HG03060 (cell line): ENCODE measurements around the gene GALNT12.

Source experiments
- ATAC-seq: cut with Tn5 transposase; IDR thresholded peaks from one replicate; pipeline ENCODE4 v1.9.1; 2021; ENCODE audit warnings: low read depth, moderate number of reproducible peaks; ENCODE audit not compliant: unreplicated experiment

GALNT12 gene

DNA sequence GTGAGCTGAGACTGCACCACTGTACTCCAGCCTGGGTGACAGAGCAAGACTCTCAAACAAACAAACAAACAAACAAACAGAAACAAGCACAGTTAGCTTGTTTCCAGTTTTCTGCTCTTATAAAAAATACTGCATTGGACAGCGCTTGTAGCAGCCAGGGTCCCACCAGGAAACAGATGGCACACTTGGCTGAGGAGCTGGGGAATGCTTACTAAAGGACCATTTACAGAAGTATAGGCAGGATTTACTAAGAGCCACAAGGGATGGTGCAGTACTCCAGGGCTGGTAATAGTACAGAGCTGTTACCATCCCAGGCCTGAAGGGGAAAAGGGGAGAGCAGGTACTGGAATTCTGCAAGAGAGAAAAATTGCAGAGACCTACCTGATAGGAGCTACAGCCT, 5.9 kb upstream of the GALNT12 start:
- ATAC-seq: no peak

DNA sequence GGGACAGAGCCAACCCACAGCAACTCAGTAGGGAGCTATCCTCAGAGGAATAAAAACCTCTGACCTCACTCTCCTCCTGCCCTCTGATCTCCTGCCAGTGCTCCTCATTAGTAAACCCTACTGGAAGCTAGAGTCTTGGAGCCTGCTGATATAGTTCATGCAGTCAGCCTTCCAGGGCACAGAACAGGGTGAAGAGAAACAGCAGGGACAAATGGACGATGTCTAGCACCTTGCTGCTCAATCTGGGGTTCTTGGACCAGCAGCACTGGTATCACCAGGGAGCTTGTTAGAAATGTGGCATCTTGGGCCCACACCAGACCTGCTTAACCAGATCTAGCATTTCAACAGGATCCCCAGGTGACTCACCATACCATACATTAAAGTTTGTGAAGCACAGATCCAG, 5.5 kb upstream of the GALNT12 start:
- no peak for ATAC-seq

DNA sequence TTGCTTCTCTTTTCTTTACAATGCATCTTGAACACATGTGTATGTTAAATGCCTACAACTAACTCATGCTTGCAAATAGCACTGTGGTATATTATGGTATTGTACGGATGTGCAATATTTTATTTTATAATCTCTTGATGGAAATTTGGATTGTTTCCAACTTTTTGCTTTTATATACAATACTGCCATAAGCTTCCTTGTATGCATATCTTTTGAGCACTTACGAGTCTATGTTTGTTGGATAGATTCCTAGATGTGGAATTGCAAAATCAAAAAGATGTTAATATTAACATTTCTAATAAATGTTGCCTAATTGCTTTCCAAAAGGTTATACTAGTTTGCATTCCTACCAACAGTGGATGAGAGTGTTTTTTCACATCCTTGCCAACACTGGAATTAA, 3.4 kb upstream of the GALNT12 start:
- ATAC-seq: no peak

DNA sequence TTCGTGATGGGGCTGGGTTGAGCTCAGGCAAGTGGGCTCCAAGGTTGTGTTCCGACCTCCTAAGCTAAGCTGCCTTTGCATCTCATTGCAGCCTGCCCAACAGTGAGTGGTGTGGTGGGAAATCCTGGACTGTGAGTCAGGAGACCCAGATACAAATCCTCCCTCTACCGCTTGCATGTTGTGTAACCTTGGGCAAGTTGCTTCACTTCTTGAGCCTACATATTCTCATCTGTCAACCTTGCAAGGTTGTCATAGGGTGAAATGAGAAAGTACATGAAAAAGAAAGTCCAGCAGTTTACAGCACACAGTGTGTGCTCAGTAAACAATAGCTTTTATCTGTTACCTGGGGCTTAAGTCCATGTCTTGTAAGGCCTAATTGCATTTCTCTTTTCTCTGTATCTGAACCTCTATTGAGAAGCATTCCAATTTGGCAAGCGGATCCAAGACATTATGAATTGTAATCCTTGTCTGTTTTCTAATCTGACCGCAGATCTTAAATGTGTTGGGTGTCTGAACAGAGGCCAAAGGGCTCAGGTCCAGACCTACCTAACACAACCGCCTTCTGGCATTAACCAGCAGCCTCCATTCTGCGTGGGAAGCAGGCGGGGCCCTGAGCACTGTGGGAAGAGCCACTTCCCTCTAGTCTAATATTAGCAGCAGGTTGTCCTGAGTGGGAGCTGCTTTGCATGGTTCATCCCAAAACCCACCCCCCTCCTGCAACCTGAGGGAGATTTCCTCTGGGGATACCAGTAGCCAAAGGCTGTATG, 1.8 kb upstream of the GALNT12 start:
- no peak for ATAC-seq

DNA sequence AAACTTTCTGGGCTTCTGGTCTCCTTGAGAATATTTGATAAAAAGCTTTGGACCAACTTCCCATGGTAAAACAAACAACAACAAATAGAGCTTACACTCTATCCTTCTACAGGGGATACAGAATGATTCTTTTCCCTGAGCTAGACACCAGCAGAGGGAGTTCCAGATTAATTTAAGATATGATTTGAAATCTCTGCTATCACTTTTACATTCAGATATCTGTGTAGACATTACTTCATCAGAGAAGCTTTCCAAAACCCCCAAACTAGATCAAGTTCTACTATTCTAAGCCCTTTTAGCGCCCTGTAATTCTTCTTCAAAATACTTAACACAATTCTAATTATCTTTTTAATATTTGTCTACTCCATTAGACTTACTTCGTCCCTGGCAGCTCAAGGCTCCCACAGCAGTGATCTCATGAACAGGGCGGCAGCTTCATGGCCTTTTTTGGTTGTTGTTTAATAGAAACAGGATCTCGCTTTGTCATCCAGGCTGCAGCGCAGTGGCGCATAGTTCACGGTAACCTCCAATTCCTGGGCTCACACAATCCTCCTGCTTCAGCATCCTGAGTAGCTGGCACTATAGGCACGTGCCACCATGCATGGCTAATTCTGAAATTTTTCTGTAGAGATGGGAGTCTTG, 955 bp upstream of the GALNT12 start:
- no peak for ATAC-seq

DNA sequence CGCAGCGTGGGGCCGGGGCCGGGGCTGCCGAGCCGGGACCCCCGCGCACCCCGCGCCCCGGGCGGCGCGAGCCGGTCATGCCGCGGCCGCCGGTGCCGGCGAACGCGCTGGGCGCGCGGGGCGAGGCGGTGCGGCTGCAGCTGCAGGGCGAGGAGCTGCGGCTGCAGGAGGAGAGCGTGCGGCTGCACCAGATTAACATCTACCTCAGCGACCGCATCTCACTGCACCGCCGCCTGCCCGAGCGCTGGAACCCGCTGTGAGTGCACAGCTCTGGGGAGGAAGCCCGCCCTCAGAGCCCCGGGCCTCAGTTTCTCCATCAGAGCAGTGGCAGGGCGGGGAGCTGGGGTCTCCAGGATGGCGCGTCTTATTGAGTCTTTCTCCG, 335 bp downstream of the GALNT12 start:
- no peak for ATAC-seq

DNA sequence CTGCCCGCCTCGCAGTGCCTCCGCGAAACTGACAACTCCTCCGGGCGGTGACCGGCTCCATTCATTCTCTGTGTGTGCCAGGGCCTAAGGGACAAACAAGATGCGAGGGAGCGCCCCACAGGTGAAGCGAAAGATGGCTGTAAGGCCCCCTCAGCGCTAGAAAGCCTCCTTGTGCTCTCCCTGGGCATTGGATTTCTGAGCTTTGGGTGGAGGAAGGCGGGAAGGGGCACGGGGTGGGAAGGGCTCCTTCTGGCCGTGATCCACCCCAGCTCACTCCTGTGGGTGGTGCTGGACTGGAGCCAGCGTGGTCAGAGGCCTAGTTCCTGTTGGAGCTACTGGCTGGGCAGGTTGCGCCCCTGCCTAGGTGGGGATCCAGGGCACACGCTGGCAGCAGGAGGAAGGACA, 943 bp downstream of the GALNT12 start:
- no peak for ATAC-seq

DNA sequence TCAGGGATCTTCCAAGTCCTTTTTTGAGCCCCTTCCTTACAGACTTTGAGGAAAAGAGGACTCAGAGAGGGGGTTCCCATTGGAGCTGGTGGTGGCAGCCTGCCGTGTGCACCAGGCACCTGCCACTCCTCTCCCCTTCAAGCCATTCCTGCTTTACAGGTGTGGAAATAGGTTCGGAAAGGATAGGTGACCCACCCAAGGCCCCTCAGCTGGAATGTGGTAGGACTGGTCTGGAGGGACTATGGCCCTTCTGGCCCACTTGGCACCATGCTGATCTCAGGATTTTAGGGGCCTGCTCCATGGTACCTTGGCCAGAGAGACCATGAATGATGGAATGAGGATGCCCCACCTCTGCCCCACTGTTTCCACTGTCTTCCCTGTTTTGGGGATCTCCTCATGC, 1.4 kb downstream of the GALNT12 start:
- no peak for ATAC-seq

DNA sequence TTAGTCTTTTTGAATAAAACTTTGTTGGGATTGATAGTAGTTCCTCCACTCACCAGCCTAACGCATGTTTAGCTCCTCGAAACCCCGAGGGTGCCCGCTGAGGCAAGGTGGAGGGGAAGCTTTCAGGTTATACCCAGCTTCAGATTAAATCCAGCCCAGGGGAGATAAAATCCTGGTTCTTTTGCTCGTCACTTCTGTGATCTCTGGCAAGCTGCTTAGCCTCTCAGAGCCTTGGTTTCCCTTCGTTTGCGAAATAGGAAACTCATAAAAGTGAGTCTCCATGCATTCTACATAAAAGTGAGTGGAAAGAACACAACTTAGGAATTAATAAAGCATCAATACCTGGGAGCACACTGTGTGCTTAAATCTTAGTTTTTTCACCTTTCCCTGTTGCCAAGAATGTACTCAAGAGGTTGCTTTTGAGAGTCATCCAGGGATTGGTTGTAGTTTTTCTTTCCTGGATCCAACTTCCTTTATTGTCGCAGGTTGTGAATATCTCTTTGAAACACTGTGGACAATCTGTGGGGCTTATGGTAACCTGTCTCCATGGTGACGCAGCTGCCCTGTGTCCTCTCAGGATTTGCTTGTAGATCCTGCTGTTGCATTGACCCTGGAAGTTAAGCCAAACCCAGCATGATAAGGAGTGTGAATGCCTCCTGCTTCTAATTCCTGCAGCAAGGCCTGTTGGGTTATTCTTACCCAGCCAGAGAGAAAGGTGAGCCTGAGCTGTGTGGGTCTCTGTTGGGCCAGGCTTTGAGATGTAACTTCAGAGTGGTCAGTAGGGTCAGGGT, 2.0 kb downstream of the GALNT12 start:
- ATAC-seq: no peak

DNA sequence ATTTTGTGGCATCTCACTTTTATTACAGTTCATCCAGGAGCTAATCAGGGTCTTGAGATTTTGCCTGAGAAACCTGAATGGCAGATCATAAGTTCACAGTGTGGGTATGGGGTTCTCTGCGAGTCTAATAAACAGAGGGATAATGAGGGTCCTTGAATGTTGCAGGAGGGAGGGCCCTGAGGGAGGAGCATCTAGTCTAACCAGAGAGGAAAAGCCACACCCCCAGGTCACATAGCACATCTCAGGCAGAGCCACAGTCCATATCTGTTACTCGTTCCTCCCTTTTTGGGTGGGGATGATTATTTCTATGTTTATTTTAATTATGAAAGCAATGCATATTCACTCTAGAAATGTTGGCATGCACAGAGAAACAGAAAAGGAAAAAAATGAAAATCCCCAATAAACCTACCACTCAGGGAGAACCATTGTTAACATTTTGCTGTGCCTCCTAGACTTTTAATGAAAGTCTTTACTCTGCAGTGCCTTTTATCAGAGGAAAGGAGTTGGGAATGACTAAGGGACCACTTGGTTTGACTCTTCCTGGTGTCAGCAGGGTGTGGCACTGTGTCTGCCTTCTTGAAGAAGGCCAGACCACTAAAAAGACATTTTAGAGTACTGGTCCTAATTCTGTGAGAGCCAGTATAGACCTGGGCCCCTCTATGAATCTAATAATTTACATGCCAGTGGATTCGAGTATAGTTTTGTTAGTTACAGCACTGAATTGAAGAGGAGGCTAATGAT, 2.8 kb downstream of the GALNT12 start:
- no peak for ATAC-seq

DNA sequence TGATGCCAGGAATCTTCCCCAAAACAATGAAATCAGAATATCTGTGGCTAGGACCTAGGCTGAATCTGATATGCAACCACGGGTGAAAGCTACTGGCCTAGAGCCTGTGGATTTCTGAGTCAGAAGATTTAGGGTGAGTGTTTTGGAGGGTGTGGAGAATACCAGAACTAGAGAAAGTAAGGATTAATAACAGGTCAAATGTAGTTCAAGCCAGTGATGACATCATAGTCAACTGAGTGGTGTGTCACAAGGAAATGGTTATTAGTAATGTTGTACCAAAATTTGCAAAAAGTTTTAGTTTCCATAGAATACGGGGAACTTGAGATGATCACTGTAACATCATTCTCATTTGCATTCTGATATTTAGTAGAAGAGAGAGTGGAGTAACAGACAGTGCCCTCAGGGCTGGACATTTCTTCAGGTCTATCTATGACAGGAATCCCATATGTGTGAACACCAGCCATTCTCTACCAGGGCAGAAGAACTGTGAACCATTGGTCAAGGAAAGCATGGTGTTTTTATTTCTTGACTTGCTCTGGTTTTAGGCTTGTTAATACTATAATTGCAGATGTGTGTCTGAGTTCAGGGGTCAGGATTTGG, 3.7 kb downstream of the GALNT12 start:
- ATAC-seq: no peak

DNA sequence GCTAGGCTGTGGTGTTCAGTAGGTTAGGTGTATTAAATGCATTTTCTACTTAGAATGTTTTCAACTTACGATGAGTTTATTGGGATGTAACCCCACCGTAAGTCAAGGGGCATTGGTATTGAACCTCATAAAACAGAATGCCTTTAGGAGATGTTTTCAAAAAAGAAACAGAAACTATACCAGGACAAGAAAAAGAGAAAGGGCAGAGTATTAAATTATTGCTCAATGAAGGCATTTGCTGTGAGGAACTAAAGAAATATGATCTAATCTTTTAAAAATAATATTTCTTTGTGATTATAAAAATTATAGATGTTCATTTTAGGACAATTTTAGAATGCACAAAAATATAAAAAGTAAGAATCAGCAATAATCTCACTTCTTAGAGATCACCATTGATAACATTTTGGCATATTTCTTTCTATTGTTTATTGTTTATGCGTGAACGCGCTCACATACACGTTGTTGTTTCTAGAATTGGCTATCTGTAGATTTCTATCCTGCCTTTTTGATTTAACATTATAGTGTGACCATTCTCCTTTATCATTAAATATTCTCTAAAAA, 8.0 kb downstream of the GALNT12 start:
- no peak for ATAC-seq

DNA sequence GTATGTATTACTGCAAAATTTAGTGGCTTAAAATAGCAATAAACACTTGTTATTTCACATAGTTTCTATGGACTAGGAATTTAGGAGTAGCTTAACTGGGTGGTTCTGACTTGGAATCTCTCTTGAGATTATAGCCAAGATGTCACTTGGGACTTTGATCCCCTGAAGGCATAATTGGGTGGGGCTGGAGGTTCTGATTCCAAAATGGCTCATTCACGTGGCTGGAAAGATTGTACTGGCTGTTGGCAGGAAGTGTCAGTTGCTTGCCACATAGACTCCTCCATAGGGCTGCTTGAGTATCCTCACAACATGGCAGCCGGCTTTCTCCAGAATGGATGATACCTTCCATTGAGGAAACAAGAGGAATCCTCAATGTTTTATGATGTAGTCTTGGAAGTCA, 11.3 kb downstream of the GALNT12 start:
- ATAC-seq: no peak

DNA sequence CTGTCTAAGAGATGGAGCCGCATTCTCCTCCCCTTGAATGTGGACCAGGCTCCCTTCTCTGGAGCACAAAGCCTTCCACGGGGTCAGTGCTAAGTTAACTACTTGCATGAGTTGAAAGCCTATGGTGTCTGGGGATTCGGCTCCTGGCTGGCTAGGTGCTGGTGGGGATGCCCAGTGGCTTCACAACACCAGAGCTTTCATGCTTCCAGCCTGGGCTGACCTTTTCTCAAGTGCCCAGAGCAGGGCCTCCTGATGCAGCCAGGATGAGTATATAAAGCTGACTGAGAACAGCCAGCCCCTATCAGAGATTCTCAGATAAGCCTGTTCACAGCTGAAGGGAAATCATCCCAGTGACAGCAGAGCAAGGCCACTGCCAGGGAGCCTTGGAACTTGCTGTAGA, 11.8 kb downstream of the GALNT12 start:
- ATAC-seq: no peak

DNA sequence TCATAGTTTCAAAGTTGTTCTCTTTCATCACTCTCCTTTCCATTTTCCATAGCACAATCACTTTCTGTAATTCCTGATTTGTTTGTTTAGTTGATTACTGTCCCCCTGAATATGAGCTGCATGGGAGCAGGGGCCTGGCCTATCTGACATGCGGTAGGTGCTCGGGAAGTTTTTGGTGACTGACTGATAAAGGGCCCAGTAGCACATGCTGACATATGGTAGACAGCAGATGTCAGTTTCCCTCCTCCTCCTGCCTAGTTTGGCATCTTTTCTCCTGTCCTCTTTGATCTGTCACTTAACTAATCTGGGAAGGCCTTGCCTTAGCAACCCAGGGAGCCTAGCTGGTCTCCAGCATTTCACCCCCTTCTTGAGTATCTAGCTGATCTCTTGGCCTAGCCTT, 14.4 kb downstream of the GALNT12 start:
- no peak for ATAC-seq

DNA sequence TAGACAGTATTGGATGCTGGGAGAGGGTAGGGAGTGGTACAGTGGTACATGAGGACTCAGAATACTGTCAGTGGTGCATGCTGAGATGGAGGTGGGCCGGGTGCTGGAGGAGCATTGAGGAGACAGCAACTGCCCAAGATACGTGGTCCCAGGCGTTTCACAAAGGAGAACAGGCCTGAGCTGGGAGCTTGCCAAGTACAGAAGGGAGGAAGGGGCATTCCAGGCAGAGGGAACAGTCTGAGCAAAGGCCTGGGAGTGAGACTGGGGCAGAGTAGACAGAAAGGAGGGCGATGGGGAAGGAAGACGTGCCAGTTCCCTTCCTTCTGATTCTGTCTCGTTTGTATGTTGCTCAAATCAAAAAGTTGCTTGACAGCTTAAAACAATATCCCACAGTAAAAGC, 15.2 kb downstream of the GALNT12 start:
- no peak for ATAC-seq

DNA sequence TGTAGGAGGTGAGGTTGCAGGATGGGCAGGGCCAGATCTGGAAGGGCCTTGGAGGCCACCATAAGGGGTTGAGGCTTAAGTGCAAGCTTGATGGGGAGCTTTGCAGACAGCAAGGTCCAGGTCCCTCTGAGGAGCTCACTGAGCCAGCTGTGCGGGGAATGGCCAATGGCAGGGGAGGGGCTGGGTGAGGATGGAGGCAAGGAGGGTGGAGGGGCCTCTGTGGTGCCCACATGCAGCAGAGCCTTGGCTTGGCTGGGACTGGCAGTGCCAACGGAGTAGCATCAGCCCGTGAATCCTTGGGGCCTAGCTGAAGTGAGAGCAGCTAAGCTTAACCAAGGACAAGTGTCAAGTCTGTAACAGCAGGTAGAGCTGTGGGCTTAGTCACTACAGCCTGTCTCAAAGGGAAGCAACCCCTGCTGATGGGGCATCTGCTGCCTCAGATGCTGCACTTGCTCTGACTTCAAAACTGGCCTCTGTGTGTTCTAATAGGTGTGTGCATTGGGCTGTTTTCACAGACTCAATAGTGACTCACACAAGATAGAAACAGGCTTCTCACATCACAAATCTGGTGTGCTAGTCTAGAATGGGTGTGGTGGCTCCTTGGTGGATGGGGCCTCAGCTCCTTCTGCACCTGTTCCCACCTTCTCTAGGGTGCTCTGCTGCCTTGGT, 16.3 kb downstream of the GALNT12 start:
- no peak for ATAC-seq

DNA sequence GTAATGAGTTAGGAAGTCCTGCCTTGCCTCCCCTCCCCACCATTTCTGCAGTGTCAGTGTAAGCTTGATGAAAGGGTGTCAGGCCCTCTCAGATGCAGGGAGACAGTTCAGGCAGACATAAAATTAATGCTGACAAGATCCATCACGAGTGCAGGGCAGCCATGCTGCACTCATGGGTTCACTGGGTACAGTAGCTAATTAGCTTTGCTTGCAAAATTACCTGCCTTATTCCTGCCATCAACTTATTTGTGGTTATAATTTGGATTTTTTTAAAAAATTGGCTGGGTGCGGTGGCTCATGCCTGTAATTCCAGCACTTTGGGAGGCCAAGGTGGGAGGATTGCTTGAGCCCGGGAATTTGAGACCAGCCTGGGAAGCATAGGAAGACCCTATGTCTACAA, 17.9 kb downstream of the GALNT12 start:
- ATAC-seq: no peak

DNA sequence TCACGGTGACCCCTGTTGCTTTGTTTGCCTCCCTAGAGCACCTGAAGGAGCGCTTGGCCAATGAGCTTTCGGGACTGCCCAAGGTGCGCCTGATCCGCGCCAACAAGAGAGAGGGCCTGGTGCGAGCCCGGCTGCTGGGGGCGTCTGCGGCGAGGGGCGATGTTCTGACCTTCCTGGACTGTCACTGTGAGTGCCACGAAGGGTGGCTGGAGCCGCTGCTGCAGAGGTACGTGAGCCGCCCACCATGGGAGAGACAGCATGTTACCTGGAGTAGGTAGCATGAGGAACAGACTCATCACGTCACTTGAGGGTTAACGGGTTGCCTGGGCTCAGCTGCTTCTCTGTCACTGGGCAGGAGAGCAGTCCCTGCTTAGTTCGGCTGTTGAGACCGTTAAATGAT, 19.2 kb downstream of the GALNT12 start:
- no peak for ATAC-seq

DNA sequence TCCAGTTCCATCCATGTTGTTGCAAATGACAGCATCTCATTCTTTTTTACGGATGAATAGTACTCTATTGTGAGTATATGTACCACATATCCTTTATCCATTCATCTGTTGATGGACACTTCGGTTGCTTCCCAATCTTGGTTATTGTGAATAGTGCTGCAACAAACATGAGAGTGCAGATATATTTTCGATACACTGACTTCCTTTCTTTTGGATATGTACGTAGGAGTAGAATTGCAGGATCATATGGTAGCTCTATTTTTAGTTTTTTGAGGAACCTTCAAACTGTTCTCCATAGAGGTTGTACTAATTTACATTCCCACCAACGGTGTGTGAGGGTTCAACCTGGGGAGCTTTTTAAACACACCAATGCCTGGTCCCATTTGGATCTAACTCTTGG, 22.3 kb downstream of the GALNT12 start:
- ATAC-seq: no peak
